ENCODE measurements around the gene TSEN15.

DNA sequence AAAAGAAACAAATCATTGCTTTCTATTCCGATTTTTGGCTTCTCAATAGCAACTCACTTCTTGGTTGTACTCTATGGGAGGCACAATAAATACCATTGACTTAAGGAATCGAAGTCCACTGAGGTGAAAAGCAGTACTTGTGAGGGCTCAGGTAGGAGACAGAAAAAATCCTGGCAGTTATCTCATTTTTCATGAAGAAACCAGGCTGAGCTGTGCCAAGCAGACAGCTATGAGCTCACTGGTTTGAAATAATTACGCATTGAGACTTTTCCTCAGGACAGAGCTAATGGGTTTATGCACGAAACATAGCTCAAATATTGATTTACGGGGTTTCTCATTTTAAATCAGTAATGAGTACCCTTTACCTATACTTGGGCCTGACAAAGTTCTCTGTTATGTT lies 32.5 kb upstream of the TSEN15 start:
- TF ChIP-seq DR1 (CRISPR knock-in tag; IDR thresholded peaks at IDR 0.05) (no peak), ETV6 (CRISPR knock-in tag; conservative IDR thresholded peaks at IDR 0.05) (no peak), SMC3 (IDR thresholded peaks at IDR 0.05; ENCODE audit: low read length) (no peak), EZH2 (conservative IDR thresholded peaks at IDR 0.05; ENCODE audit: low read depth, low read length) (no peak), ZNF446 (CRISPR knock-in tag; IDR thresholded peaks at IDR 0.05) (no peak)
- TF ChIP-seq, protein P1, sequence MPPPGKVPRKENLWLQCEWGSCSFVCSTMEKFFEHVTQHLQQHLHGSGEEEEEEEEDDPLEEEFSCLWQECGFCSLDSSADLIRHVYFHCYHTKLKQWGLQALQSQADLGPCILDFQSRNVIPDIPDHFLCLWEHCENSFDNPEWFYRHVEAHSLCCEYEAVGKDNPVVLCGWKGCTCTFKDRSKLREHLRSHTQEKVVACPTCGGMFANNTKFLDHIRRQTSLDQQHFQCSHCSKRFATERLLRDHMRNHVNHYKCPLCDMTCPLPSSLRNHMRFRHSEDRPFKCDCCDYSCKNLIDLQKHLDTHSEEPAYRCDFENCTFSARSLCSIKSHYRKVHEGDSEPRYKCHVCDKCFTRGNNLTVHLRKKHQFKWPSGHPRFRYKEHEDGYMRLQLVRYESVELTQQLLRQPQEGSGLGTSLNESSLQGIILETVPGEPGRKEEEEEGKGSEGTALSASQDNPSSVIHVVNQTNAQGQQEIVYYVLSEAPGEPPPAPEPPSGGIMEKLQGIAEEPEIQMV (CRISPR knock-in tag; IDR thresholded peaks at IDR 0.05; ENCODE audit: low read depth) = no peak

All from HepG2 (cell line).